WERI-Rb-1 (cell line): ENCODE data around the gene DNAH1.
"Not testable (repeated sequence)": the region's sequence is repeated elsewhere in the genome, so short reads cannot be mapped to it uniquely, and the experiment has no call there.

ENCODE experiments used
- DNase-seq: peaks from one replicate; pipeline ENCODE4 v3.0.0-alpha.2; 2020
- H3K27ac ChIP-seq: fragments of 250-450 bp; sonication (Bioruptor Pico); 2 replicates; pipeline ENCODE4 v1.5.1; 2020; ENCODE audit warnings: mild to moderate bottlenecking, moderate library complexity
- H3K27me3 ChIP-seq: fragments of 250-450 bp; sonication (Bioruptor Pico); 2 replicates; pipeline ENCODE4 v1.5.1; 2021; ENCODE audit warnings: mild to moderate bottlenecking, low read depth, moderate library complexity; ENCODE audit not compliant: insufficient read depth, severe bottlenecking
- H3K36me3 ChIP-seq: fragments of 250-450 bp; sonication (Bioruptor Pico); 2 replicates; pipeline ENCODE4 v1.5.1; 2020; ENCODE audit warnings: mild to moderate bottlenecking, moderate library complexity
- H3K4me3 ChIP-seq: 2 replicates; pipeline ENCODE4 v1.5.1; 2011; ENCODE audit warnings: low read depth, mild to moderate bottlenecking, control low read depth, low read length
- H3K9me3 ChIP-seq: fragments of 250-450 bp; sonication (Bioruptor Pico); 2 replicates; pipeline ENCODE4 v1.5.1; 2021; ENCODE audit warnings: mild to moderate bottlenecking, moderate library complexity; ENCODE audit not compliant: severe bottlenecking
- CTCF ChIP-seq: IDR thresholded peaks from 2 replicates; pipeline ENCODE4 v1.5.1; 2011; ENCODE audit warnings: low read depth, mild to moderate bottlenecking, control low read depth, inconsistent platforms, low read length

Gene DNAH1

GRCh38 chr3:52330194-52330805 is 14.2 kb downstream of the DNAH1 start:
- Histone ChIP-seq H3K27me3 (no peaks in the 10 kb centered on the region), H3K9me3 (no peaks in the 10 kb centered on the region), H3K36me3 (no peaks in the 10 kb centered on the region), H3K4me3 (no peak overlapping the region), H3K27ac (no peak overlapping the region)
- DNase-seq = no peak
- TF ChIP-seq CTCF = no peak

DNA sequence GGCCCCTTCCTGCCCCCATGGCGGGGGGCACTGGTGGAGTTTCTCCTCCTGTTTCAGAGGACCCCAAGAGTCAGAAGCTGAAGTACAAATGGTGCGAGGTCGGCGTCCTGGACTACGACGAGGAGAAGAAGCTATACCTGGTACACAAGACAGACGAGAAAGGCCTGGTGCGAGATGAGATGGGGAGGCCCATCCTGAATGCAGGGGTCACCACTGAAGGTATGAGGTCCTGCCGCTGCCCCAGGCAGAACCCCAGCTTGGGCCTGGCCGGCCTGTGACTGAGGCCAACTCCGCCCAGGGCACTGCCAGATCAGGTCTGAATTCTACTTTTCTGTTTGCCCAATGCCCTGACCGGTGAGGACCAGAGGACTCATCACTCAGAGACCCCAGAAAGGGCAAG is 15.0 kb downstream of the DNAH1 start:
- H3K36me3 ChIP-seq = no peaks in the 10 kb centered on the region
- no peaks in the 10 kb centered on the region for H3K9me3 ChIP-seq
- DNase-seq = no peak
- H3K27ac ChIP-seq = no peak overlapping the region
- no peaks in the 10 kb centered on the region for H3K27me3 ChIP-seq
- no peak for TF ChIP-seq CTCF
- H3K4me3 ChIP-seq = no peak overlapping the region

- H3K27me3 ChIP-seq = no peaks in the 10 kb centered on the region
- TF ChIP-seq CTCF = no peak
- H3K27ac ChIP-seq = no peak overlapping the region
- H3K4me3 ChIP-seq = no peak overlapping the region
- DNase-seq = no peak
- H3K36me3 ChIP-seq = no peaks in the 10 kb centered on the region
- H3K9me3 ChIP-seq = no peaks in the 10 kb centered on the region
Observed at GRCh38 chr3:52331906-52332305, 15.8 kb downstream of the DNAH1 start.

- no peak for TF ChIP-seq CTCF
- H3K27me3 ChIP-seq = no peaks in the 10 kb centered on the region
- H3K9me3 ChIP-seq = no peaks in the 10 kb centered on the region
- no peak overlapping the region for H3K27ac ChIP-seq
- H3K36me3 ChIP-seq = no peaks in the 10 kb centered on the region
- DNase-seq = no peak
- no peak overlapping the region for H3K4me3 ChIP-seq
Observed at GRCh38 chr3:52333869-52334557, 17.9 kb downstream of the DNAH1 start.

DNA sequence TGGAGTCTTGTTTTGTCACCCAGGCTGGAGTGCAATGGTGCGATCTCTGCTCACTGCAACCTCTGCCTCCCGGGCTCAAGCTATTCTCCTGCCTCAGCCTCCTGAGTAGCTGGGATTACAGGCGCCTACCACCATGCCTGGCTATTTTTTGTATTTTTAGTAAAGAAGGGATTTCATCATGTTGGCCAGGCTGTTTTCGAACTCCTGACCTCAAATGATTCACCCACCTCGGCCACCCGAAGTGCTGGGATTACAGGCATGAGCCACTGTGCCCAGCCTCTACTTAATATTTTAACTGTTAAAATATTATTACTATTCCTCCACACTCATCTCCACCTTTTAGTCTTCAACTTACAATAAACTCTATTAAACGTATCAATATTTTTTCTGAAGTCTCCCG is 22.0 kb downstream of the DNAH1 start:
- H3K27me3 ChIP-seq, H3K4me3 ChIP-seq, H3K27ac ChIP-seq, H3K9me3 ChIP-seq, H3K36me3 ChIP-seq, DNase-seq: not testable (repeated sequence)

GRCh38 chr3:52339612-52340011 is 23.5 kb downstream of the DNAH1 start:
- H3K27ac ChIP-seq = no peak overlapping the region
- H3K4me3 ChIP-seq = no peak overlapping the region
- no peaks in the 10 kb centered on the region for H3K27me3 ChIP-seq
- H3K9me3 ChIP-seq = no peaks in the 10 kb centered on the region
- DNase-seq = peak; percentile 39
- peak; percentile 41; the same call in 1 of the 2 replicates for TF ChIP-seq CTCF
- H3K36me3 ChIP-seq = no peaks in the 10 kb centered on the region
